ENCODE data around the gene PARD6G. TPM values are rescaled to one million over a fixed set of nuclear protein-coding genes. Genes with fewer than 3 reads are reported as not detected.

The PARD6G gene
- total and polyA plus RNA-seq, 2 of the 13 experiments (the other 11 are each of a cell fraction or from before 2014, with no cell fraction given): 3.6 to 7.4 TPM

DNA sequence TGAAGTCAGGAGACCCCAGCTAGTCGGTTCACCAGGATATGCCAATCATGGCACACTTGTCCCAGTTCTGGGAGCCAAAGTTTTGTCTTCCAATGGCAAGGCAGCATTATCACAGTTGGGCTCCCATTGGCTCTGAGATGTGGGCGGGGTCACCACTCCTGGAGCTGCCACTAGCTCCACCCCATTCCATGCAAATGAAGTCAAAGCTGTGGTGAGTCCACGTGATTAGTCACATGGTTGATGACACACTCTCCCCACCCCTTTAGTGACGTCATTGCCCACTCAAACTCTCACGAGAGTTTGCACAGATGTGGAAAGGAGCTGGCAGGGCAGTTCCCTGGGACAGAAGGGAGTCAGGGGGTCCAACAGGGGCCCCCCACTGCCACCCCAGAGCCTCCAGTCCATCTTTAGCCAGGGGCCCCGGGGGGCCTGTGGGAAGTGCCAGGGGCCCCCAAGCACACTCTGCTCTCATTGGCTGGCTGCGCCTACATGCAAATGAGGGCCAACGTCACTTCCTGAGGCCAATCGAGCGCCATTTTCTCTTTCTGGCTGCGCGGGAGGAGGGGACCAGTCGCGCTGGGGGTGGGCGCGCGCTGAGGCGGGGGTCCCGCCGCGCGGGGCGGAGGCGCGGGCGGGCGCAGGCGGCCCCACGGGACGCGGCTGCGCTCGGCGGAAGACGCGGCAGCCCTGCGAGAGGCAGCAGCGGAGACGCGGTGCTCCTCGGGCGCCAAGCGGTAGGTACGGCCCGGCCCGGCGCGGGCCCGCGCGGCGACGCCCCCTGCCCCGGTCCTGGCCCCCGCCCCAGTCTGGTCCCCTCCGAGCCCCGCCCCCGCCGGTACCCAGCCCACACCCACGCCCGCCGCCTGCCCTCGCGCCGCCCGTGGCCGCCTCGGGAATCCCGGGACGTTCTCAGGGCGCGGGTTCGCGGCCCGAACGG is 138.3 kb downstream of the PARD6G start, which contains the start of gene ADNP2 (continued):
- no peak for TF ChIP-seq SKI (IDR thresholded peaks at IDR 0.05; ENCODE audit: partially characterized antibody)
- no peak for TF ChIP-seq RARG (CRISPR knock-in tag; IDR thresholded peaks at IDR 0.05; ENCODE audit: low read depth)
- no peak for TF ChIP-seq ZNF468 (CRISPR knock-in tag; IDR thresholded peaks at IDR 0.05)
- no peak for TF ChIP-seq SAFB2 (CRISPR knock-in tag; IDR thresholded peaks at IDR 0.05; ENCODE audit: borderline replicate concordance, low read depth)
- no peak for TF ChIP-seq ZNF280B (CRISPR knock-in tag; IDR thresholded peaks at IDR 0.05; ENCODE audit: borderline replicate concordance)
- TF ChIP-seq GZF1 (CRISPR knock-in tag; IDR thresholded peaks at IDR 0.05): no peak
- TF ChIP-seq MTF2 (CRISPR knock-in tag; IDR thresholded peaks at IDR 0.05; ENCODE audit: borderline replicate concordance): no peak
- no peak for TF ChIP-seq SMC3 (IDR thresholded peaks at IDR 0.05; ENCODE audit: low read length)
- no peak for TF ChIP-seq CBX2 (IDR thresholded peaks at IDR 0.05; ENCODE audit: low read depth, low read length)
- TF ChIP-seq CBX2 (CRISPR knock-in tag; IDR thresholded peaks at IDR 0.05; ENCODE audit: low read depth): no peak
- TF ChIP-seq, protein P1, sequence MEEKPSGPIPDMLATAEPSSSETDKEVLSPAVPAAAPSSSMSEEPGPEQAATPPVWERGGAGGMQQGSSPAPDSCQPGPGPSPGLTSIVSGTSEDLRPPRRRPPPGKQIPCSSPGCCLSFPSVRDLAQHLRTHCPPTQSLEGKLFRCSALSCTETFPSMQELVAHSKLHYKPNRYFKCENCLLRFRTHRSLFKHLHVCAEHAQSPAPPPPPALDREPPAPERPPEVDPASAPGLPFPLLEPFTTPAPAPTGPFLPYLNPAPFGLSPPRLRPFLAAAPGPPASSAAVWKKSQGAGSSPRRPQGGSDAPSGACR (CRISPR knock-in tag; IDR thresholded peaks at IDR 0.05): 0 out of 2 replicates have a peak, but pooled peaks have one; percentile 43
- no peak for TF ChIP-seq ZBTB26 (CRISPR knock-in tag; IDR thresholded peaks at IDR 0.05; ENCODE audit: borderline replicate concordance)
- TF ChIP-seq ISL2 (CRISPR knock-in tag; IDR thresholded peaks at IDR 0.05): no peak
- TF ChIP-seq, protein P2, sequence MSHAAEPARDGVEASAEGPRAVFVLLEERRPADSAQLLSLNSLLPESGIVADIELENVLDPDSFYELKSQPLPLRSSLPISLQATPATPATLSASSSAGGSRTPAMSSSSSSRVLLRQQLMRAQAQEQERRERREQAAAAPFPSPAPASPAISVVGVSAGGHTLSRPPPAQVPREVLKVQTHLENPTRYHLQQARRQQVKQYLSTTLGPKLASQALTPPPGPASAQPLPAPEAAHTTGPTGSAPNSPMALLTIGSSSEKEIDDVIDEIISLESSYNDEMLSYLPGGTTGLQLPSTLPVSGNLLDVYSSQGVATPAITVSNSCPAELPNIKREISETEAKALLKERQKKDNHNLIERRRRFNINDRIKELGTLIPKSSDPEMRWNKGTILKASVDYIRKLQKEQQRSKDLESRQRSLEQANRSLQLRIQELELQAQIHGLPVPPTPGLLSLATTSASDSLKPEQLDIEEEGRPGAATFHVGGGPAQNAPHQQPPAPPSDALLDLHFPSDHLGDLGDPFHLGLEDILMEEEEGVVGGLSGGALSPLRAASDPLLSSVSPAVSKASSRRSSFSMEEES (CRISPR knock-in tag; IDR thresholded peaks at IDR 0.05): peak; percentile 81; the same call in 1 of the 2 replicates
- no peak for TF ChIP-seq MEF2D (CRISPR knock-in tag; IDR thresholded peaks at IDR 0.05)
- TF ChIP-seq, protein P3, sequence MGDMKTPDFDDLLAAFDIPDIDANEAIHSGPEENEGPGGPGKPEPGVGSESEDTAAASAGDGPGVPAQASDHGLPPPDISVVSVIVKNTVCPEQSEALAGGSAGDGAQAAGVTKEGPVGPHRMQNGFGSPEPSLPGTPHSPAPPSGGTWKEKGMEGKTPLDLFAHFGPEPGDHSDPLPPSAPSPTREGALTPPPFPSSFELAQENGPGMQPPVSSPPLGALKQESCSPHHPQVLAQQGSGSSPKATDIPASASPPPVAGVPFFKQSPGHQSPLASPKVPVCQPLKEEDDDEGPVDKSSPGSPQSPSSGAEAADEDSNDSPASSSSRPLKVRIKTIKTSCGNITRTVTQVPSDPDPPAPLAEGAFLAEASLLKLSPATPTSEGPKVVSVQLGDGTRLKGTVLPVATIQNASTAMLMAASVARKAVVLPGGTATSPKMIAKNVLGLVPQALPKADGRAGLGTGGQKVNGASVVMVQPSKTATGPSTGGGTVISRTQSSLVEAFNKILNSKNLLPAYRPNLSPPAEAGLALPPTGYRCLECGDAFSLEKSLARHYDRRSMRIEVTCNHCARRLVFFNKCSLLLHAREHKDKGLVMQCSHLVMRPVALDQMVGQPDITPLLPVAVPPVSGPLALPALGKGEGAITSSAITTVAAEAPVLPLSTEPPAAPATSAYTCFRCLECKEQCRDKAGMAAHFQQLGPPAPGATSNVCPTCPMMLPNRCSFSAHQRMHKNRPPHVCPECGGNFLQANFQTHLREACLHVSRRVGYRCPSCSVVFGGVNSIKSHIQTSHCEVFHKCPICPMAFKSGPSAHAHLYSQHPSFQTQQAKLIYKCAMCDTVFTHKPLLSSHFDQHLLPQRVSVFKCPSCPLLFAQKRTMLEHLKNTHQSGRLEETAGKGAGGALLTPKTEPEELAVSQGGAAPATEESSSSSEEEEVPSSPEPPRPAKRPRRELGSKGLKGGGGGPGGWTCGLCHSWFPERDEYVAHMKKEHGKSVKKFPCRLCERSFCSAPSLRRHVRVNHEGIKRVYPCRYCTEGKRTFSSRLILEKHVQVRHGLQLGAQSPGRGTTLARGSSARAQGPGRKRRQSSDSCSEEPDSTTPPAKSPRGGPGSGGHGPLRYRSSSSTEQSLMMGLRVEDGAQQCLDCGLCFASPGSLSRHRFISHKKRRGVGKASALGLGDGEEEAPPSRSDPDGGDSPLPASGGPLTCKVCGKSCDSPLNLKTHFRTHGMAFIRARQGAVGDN (CRISPR knock-in tag; IDR thresholded peaks at IDR 0.05): peak; percentile 28; the same call in 1 of the 2 replicates
- TF ChIP-seq DBP (CRISPR knock-in tag; IDR thresholded peaks at IDR 0.05; ENCODE audit: not compliant biosample characterization): no peak

Measured in HepG2 (cell line).